ENCODE results near the gene PPARG. TPM values are rescaled to one million over a fixed set of nuclear protein-coding genes. Genes with fewer than 3 reads are reported as not detected.

PPARG gene
- total RNA-seq, 2 donors from 2014 or later = 40.1 to 57.2 TPM

DNA sequence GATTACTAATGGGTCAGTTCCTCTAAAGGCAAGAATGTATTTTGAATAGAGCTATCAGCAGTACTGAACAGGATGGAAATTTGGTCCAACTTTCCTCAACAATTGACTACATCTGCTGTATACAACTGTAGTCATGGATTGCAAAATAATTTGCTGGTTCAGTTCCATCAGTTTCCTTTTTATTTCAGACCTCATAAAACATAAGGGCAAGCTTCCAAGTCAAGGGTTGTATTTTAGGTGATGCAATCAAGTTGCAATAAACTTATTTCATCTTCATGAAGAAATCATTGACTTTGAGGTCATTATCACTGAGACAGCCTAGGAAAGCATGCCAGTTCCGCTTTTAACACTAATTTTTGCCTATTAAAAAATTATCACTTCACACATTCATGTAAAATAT is 105.0 kb downstream of the PPARG start:
- intact Hi-C loops (cut with DNase I) = no loop called here
- no peak for DNase-seq
- ATAC-seq = peak; percentile 53 to 75

DNA sequence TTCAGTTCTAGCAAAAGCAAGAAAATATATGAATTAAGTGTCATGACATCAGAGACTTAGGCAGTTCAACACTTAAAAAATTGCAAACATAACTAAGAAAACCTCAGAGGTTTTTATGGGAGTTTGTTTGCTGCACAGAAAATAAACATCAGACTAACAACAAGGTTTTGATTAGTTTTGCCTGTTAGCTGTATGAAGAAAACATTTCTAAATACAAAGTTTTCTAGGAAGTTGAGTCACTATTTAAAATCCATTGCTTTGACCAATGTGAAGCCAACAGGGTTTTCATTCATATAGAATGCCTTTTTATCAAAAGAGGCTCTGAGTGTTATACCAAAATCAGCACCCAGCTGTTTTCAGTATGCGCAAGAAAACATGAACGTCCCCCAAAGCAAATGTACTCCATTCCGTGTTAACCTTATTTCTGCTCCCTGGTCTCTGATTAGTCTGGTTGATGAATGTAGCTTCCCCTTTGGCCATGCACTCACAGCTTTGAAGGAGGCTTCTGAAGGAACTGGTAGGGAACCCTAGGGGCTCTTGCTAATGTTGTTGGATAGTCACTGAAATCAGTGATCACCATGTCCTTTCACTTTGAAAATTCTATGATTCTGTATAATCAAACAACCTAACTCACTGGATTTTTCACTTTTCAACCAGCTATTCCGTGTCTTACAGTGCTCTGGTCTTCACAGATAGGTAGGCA is 105.8 kb downstream of the PPARG start:
- DNase-seq (no peak), ATAC-seq (no peak)
- intact Hi-C loops (cut with DNase I) = no loop called here

DNA sequence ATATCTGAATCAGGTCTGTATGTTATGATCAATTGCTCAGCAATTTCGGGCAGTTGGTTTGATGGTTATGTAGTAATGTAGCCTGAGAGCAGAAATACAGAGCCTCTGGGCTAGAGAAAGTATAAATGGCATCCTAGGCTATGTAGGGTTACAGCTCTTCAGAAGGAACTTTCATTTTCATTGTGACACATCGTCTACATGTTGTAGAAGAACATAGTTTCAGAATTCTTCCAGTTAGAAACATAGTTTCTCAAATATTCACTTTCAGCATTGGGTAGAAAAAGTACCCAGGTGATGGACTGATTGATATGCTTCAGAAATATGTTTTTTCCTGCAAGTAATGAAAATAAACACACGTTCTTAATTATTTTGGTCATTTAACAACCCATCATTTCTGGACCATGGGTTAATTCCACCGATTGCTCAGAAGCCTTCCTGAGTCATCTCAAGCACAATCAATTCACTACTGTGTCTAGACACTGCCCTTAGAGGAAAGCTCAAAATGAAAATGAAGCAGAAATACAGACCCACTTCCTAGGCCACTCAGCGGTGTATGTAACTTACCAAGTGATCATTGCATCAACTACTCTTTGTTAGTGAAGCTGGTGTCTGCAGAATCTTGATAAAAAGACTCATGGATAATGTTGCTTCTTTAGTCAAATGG is 106.6 kb downstream of the PPARG start:
- ATAC-seq (no peak), DNase-seq (no peak)
- intact Hi-C loops (cut with DNase I) = no loop called here

GRCh38 chr3:12396471-12396870 is 107.6 kb downstream of the PPARG start:
- no peak for DNase-seq
- intact Hi-C loops (cut with DNase I) = no loop called here
- no peak for ATAC-seq

DNA sequence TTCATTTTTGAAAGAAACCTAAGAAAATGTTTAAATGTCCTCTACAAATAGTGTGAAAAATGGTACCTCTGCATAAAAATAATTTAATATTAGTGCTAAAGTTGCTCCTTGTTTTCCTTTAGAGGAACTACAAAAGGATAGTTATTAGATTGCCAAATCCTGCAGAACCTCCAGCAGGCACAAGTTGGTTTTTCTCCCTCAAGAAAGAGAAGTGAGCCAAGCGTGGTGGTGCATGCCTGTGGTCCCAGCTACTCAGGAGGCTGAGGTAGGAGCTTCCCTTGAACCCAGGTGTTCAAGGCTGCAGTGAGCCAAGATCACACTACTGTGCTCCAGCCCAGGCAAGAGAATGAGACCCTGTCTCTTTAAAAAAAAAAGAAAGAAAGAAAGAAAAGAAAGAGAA is 110.4 kb downstream of the PPARG start:
- intact Hi-C loops (cut with DNase I) = no loop called here
- DNase-seq (no peak), ATAC-seq (no peak)

DNA sequence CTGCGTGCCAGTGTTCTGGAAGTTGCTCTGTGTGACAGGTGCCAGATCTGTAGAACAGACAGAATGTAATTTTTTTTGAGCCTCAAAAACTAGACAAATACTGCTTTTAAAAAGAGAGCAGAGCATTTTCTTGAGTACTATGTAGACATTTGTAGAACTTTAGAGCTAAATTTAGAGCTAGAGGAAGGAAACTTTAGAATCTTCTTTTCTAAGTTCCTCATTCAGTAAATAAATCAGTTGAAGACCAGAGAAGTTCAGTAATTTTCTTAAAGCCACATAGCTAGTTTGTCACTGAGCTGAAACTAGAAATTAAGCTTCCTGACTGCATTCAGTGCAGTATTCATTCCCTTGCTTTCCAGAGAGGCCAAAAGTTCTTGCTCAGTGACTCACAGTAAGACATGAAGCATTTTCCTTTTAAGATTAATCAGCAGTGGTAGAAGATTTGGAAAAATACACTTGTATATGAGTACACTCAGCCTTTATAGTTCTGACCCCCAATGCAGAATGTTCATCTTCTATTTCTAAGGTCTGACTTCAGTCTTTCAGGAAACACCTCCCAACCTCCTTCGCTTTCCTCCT is 111.8 kb downstream of the PPARG start:
- intact Hi-C loops (cut with DNase I) = no loop called here
- DNase-seq (no peak), ATAC-seq (peak in 1 of 2 donors; percentile 31)

DNA sequence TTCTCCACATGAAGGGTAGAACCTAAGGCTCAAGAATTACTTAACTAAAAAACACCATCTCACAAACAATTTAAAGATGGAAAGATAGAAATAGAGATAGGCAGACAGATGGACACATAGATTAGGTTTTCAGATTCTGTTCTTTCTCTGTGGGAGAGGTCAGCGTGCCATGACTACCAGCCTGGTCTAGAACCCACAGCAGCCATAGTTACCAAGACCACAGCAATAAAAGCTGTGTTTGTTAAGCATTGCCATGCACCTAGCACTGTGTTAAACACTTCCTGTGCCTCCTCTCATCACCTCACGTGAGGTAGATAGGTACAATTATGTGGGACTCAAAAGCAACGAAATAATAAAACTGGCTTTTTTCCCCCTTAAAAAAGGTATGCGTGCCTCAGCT is 112.3 kb downstream of the PPARG start:
- ATAC-seq = no peak
- intact Hi-C loops (cut with DNase I) = no loop called here
- no peak for DNase-seq

- intact Hi-C loops (cut with DNase I) = no loop called here
- peak; percentile 91 for DNase-seq
- peak; percentile 89 to 97 for ATAC-seq
Observed at GRCh38 chr3:12405432-12406272, 116.8 kb downstream of the PPARG start.

- DNase-seq (no peak), ATAC-seq (no peak)
- intact Hi-C loops (cut with DNase I) = no loop called here
Observed at GRCh38 chr3:12408984-12409683, 120.3 kb downstream of the PPARG start.

DNA sequence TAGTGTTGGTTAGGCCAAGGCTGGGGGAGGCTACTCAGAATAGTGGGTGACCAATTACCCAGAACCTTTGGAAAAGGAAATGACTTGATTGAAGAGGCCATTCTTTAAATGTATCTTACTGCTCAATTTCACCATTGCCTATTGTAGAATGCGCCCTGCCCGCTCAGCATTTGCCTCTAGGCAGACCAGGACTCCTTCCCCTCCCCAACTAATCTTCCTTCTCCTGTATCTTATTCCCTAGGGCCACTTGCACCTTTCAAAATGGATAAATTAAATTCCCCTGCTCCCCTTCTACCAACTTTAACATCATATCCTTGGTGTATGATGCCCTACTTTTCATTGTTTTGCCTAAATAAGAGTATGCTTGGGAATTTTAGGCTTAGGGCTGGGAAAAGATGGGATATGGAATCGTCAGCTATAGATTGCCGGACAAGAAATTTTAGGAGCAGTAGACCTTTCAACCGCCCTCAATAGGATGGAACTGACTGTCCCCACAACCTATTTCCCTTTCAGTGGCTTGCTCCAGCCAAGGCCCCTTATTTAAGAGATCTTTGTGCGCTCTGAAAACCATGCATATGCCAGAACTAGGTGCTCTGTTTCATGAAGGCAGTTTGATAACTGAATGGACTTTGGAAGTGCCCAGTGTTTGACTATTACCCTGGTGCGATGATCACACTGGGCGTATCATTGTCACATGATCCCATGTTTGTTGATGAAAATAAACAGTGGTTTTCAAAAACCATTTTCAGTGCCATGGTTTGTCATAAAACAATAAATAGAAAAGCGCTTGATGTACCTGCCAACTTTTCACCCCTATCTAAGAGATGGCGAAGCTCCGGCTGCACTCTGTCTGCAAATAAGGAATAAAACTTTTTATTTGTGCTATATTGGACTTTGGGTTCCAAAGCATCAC is 121.1 kb downstream of the PPARG start:
- no peak for ATAC-seq
- intact Hi-C loops (cut with DNase I) = no loop called here
- DNase-seq = no peak

DNA sequence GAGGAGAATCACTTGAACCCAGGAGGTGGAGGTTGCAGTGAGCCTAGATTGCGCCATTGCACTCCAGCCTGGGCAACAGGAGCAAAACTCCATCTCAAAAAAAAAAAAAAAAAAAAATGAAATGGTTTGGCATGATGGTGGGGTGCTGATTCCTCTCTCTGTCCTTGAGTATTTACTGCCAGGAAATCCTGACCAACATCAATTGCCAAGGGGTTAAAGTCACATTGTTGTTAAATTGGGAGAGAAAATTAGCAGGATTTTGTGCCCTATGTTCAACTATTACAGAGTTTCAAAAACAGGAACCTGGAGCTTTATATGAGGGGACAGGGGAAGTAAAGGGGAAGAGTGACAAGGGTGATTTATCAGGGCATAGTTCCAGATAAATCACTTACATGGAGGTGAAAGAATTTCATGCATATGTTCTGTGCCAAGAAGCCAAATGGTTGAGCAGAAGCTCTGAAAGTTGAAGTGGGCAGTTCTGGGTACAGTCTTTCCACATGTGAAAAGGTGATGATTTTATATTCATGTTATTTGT is 124.9 kb downstream of the PPARG start:
- ATAC-seq (no peak), DNase-seq (no peak)
- intact Hi-C loops (cut with DNase I) = no loop called here

GRCh38 chr3:12415014-12415680 is 126.3 kb downstream of the PPARG start:
- intact Hi-C loops (cut with DNase I) = no loop called here
- ATAC-seq = no peak
- DNase-seq = no peak

- no peak for DNase-seq
- no peak for ATAC-seq
- intact Hi-C loops (cut with DNase I) = no loop called here
Observed at GRCh38 chr3:12416731-12417130, 127.9 kb downstream of the PPARG start.

DNA sequence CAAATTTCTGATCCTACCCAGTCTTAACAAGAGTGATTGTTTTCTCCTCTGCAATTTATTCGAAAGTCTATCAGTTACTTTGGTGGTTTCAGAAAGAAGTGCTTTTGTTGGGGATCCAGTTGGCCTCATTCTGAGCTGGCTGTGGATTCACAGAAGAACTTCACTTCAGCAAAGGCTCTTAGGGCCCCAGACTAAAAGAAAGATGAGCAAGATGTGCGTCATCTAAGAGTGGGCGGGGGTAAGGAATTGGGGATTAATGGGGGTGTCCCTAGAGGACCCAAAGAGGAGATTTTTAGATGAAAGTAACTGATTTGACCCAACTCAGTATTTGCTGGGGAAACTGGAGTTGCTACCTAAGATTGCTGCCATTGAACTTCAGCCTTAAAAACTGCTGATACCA is 131.5 kb downstream of the PPARG start:
- ATAC-seq (no peak), DNase-seq (no peak)
- intact Hi-C loops (cut with DNase I) = no loop called here

GRCh38 chr3:12421132-12421531 is 132.3 kb downstream of the PPARG start:
- ATAC-seq = no peak
- no peak for DNase-seq
- intact Hi-C loops (cut with DNase I) = no loop called here

DNA sequence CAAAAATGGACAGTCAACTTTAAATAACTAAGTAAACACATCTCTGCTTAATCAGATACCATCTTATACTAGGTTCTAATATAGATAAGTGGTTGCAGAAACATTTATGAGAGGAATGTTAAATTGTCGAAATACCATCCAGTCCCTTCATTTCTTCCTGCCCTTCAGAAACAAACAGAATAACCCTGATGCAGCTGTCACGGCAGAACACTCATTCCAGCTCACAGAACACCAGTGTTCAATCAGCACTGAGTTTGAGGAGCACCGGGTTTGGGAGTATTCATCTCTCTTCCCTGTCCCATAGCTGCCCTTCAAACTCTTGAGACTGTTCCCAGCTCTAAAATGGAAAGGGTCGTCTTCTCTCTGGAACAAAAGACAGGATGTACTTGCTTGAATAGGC is 134.3 kb downstream of the PPARG start:
- ATAC-seq (no peak), DNase-seq (no peak)
- intact Hi-C loops (cut with DNase I) = no loop called here

DNA sequence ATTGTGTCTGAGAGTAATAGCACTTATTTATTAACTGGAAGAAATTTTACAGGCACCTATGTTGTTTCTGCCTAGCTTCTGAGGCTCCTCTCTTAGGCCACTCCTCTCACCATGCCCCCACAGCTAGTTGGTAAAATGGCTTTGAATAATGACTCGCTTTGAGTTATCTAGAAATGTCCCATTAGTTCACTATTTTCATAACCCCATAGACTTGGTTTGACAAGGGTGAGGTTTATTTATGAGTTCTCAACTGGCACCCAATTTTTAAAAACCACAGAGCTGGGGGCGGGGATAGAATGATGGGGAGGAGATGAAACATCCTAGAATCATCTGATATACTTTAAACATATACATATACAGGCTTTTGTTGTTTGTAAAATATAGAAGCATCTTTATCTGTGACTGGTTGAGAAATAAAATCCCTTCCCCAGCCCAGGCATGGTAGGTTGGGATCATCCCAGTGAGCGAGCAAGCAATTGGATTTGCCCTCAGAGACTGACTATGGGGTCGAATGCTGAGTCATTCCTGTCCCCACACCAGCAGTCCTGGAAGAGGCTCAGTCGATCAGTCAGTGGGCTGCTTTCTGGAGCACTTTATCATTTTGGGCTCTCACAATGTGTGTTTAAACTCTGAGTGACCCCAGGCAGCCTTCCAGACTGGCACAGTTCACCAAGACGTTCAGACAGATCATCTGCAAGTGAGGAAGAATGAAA is 135.2 kb downstream of the PPARG start:
- peak; percentile 36 for DNase-seq
- intact Hi-C loops (cut with DNase I) = no loop called here
- ATAC-seq = peak; percentile 46 to 80

Data from left cardiac atrium (tissue), 4 donors.